ENCODE measurements around the gene STRADA.
"Not testable (repeated sequence)": the region's sequence is repeated elsewhere in the genome, so short reads cannot be mapped to it uniquely, and the experiment has no call there.

The STRADA gene

GRCh38 chr17:63753215-63753614 is 11.6 kb upstream of the STRADA start:
- no peak for DNase-seq

- no peak for DNase-seq
Measured at GRCh38 chr17:63752707-63753106, 11.1 kb upstream of the STRADA start.

GRCh38 chr17:63751806-63752205 is 10.2 kb upstream of the STRADA start:
- DNase-seq = no peak

GRCh38 chr17:63741143-63741407 is 524 bp downstream of the STRADA start:
- peak in 1 of 2 experiments; percentile 58 for DNase-seq

GRCh38 chr17:63740464-63741142 is 996 bp downstream of the STRADA start:
- peak in 1 of 2 experiments; percentile 22 for DNase-seq

GRCh38 chr17:63735691-63736090 is 5.9 kb downstream of the STRADA start:
- no peak for DNase-seq

GRCh38 chr17:63722403-63722802 is 19.2 kb downstream of the STRADA start:
- no peak for DNase-seq

GRCh38 chr17:63720194-63720593 is 21.4 kb downstream of the STRADA start:
- DNase-seq = not testable (repeated sequence)

- DNase-seq = no peak
Measured at GRCh38 chr17:63718988-63719387, 22.6 kb downstream of the STRADA start.

- no peak for DNase-seq
Measured at GRCh38 chr17:63716426-63716825, 25.2 kb downstream of the STRADA start.

GRCh38 chr17:63714550-63715277 is 26.9 kb downstream of the STRADA start:
- DNase-seq = no peak

- no peak for DNase-seq
Measured at GRCh38 chr17:63709110-63709509, 32.5 kb downstream of the STRADA start.

GRCh38 chr17:63707151-63707550 is 34.4 kb downstream of the STRADA start:
- no peak for DNase-seq

GRCh38 chr17:63706336-63707082 is 35.1 kb downstream of the STRADA start:
- DNase-seq = no peak

GRCh38 chr17:63705657-63706056 is 35.9 kb downstream of the STRADA start:
- no peak for DNase-seq

GRCh38 chr17:63704836-63705235 is 36.8 kb downstream of the STRADA start:
- no peak for DNase-seq

- DNase-seq = no peak
Measured at GRCh38 chr17:63704259-63704576, 37.4 kb downstream of the STRADA start.

GRCh38 chr17:63703556-63704258 is 37.9 kb downstream of the STRADA start:
- DNase-seq = no peak

GRCh38 chr17:63703029-63703428 is 38.6 kb downstream of the STRADA start:
- DNase-seq = no peak

- no peak for DNase-seq
Measured at GRCh38 chr17:63702721-63703015, 38.9 kb downstream of the STRADA start.

GRCh38 chr17:63701868-63702720 is 39.5 kb downstream of the STRADA start:
- peak in 1 of 2 experiments; percentile 34 for DNase-seq

GRCh38 chr17:63701456-63701820 is 40.2 kb downstream of the STRADA start:
- no peak for DNase-seq
